DND-41 (cell line): ENCODE measurements around the gene TGFB1I1.

ENCODE experiments used
- ATAC-seq: fragments of 200-7000 bp; cut with Tn5 transposase; 3 replicates; pipeline ENCODE4 v1.9.1; 2021; ENCODE audit warnings: low read depth; ENCODE audit not compliant: insufficient read depth
- DNase-seq: peaks from one replicate; pipeline ENCODE4 v3.0.0-alpha.2; 2020
- H2AFZ ChIP-seq: 2 replicates; pipeline ENCODE4 v1.6.0; 2012; ENCODE audit warnings: low read depth, low read length
- H3K27ac ChIP-seq: 2 replicates; pipeline ENCODE4 v1.5.1; 2012; ENCODE audit warnings: low read length, inconsistent platforms
- H3K27me3 ChIP-seq: fragments of 200-600 bp; sonication (generic); 2 replicates; pipeline ENCODE4 v1.6.0; 2012; ENCODE audit warnings: low read length, mild to moderate bottlenecking, inconsistent platforms; ENCODE audit not compliant: insufficient read depth, poor library complexity
- H3K36me3 ChIP-seq: 2 replicates; pipeline ENCODE4 v1.5.1; 2012; ENCODE audit warnings: low read length, inconsistent platforms; ENCODE audit not compliant: insufficient read depth
- H3K4me1 ChIP-seq: 2 replicates; pipeline ENCODE4 v1.5.1; 2012; ENCODE audit warnings: mild to moderate bottlenecking, low read length; ENCODE audit not compliant: insufficient read depth
- H3K4me2 ChIP-seq: 2 replicates; pipeline ENCODE4 v1.6.0; 2012; ENCODE audit warnings: mild to moderate bottlenecking, moderate library complexity, low read length, inconsistent platforms; ENCODE audit not compliant: insufficient read depth
- H3K4me3 ChIP-seq, 2 experiments: fragments of 200-600 bp in 1 of 2; shearing (Covaris generic) in 1 of 2; 2 replicates each; pipeline ENCODE4 v1.5.1; 2012 to 2016; ENCODE audit warnings: inconsistent platforms in 2 of 2, low read length in 2 of 2, mild to moderate bottlenecking in 2 of 2, low read depth in 1 of 2, moderate library complexity in 1 of 2
- H3K79me2 ChIP-seq: 2 replicates; pipeline ENCODE4 v1.6.0; 2012; ENCODE audit warnings: low read length, inconsistent platforms; ENCODE audit not compliant: insufficient read depth
- H3K9ac ChIP-seq: 2 replicates; pipeline ENCODE4 v1.6.0; 2012; ENCODE audit warnings: low read depth, mild to moderate bottlenecking, inconsistent platforms, low read length, moderate library complexity
- H3K9me3 ChIP-seq: 2 replicates; pipeline ENCODE4 v1.5.1; 2012; ENCODE audit warnings: low read length, moderate library complexity, mild to moderate bottlenecking, inconsistent platforms; ENCODE audit not compliant: insufficient read depth, severe bottlenecking
- H4K20me1 ChIP-seq: 2 replicates; pipeline ENCODE4 v1.6.0; 2012; ENCODE audit warnings: low read length; ENCODE audit not compliant: insufficient read depth
- EZH2 ChIP-seq: IDR thresholded peaks from 3 replicates; pipeline ENCODE4 v1.6.1; 2012; ENCODE audit warnings: borderline replicate concordance, low read depth, mild to moderate bottlenecking, moderate library complexity, low read length, inconsistent platforms; ENCODE audit not compliant: severe bottlenecking
- TF ChIP-seq, protein P1 (sequence below): IDR thresholded peaks from 2 replicates; pipeline ENCODE4 v1.5.1; 2012; ENCODE audit warnings: borderline replicate concordance, low read length, moderate library complexity, mild to moderate bottlenecking; ENCODE audit not compliant: poor library complexity, severe bottlenecking; ENCODE audit errors: extremely low read depth

Gene TGFB1I1

GRCh38 chr16:31471241-31471874 is 594 bp upstream of the TGFB1I1 start:
- H3K9me3 ChIP-seq: no peaks in the 10 kb centered on the region
- no peak overlapping the region for H3K9ac ChIP-seq
- H4K20me1 ChIP-seq: no peaks in the 10 kb centered on the region
- H2AFZ ChIP-seq: no peak overlapping the region
- H3K36me3 ChIP-seq: peaks cover 4% of the 10 kb centered on the region; the same call in 1 of the 2 replicates
- ATAC-seq (no peak), DNase-seq (no peak)
- no peak overlapping the region for H3K4me3 ChIP-seq
- TF ChIP-seq, protein P1, sequence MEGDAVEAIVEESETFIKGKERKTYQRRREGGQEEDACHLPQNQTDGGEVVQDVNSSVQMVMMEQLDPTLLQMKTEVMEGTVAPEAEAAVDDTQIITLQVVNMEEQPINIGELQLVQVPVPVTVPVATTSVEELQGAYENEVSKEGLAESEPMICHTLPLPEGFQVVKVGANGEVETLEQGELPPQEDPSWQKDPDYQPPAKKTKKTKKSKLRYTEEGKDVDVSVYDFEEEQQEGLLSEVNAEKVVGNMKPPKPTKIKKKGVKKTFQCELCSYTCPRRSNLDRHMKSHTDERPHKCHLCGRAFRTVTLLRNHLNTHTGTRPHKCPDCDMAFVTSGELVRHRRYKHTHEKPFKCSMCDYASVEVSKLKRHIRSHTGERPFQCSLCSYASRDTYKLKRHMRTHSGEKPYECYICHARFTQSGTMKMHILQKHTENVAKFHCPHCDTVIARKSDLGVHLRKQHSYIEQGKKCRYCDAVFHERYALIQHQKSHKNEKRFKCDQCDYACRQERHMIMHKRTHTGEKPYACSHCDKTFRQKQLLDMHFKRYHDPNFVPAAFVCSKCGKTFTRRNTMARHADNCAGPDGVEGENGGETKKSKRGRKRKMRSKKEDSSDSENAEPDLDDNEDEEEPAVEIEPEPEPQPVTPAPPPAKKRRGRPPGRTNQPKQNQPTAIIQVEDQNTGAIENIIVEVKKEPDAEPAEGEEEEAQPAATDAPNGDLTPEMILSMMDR: no peak
- no peak for TF ChIP-seq EZH2
- H3K27me3 ChIP-seq: no peaks in the 10 kb centered on the region
- H3K4me1 ChIP-seq: peaks cover 32% of the 10 kb centered on the region
- H3K79me2 ChIP-seq: no peaks in the 10 kb centered on the region
- no peak overlapping the region for H3K27ac ChIP-seq
- H3K4me2 ChIP-seq: no peak overlapping the region

GRCh38 chr16:31472709-31473203 is 804 bp downstream of the TGFB1I1 start:
- no peak for TF ChIP-seq EZH2
- TF ChIP-seq, protein P1: peak; percentile 38
- Histone ChIP-seq H3K4me2 (no peak overlapping the region), H3K79me2 (no peaks in the 10 kb centered on the region), H3K4me1 (peaks cover 30% of the 10 kb centered on the region), H3K9ac (no peak overlapping the region), H3K27ac (no peak overlapping the region), H3K27me3 (no peaks in the 10 kb centered on the region), H2AFZ (no peak overlapping the region), H4K20me1 (no peaks in the 10 kb centered on the region), H3K4me3 (no peak overlapping the region), H3K36me3 (no peaks in the 10 kb centered on the region), H3K9me3 (no peaks in the 10 kb centered on the region)
- no peak for ATAC-seq
- peak; percentile 37 for DNase-seq

GRCh38 chr16:31473264-31473984 is 1.5 kb downstream of the TGFB1I1 start:
- H3K27ac ChIP-seq: no peak overlapping the region
- H3K9ac ChIP-seq: no peak overlapping the region
- no peak for DNase-seq
- H3K79me2 ChIP-seq: no peaks in the 10 kb centered on the region
- H3K4me3 ChIP-seq: no peak overlapping the region
- no peaks in the 10 kb centered on the region for H4K20me1 ChIP-seq
- no peaks in the 10 kb centered on the region for H3K27me3 ChIP-seq
- no peak overlapping the region for H3K4me2 ChIP-seq
- no peak for TF ChIP-seq EZH2
- TF ChIP-seq, protein P1: no peak
- no peaks in the 10 kb centered on the region for H3K9me3 ChIP-seq
- H2AFZ ChIP-seq: no peak overlapping the region
- H3K4me1 ChIP-seq: peaks cover 24% of the 10 kb centered on the region
- no peaks in the 10 kb centered on the region for H3K36me3 ChIP-seq
- no peak for ATAC-seq
